Left forelimb (tissue), 1 donor: ENCODE results near the gene TPSD1.
"Not testable (repeated sequence)": the region's sequence is repeated elsewhere in the genome, so short reads cannot be mapped to it uniquely, and the experiment has no call there.

ENCODE experiments used
- DNase-seq: peaks from one replicate; pipeline ENCODE4 v3.0.0-alpha.2; 2018; ENCODE audit warnings: low spot score

TPSD1 gene

GRCh38 chr16:1241081-1241480 lies 14.8 kb upstream of the TPSD1 start:
- not testable (repeated sequence) for DNase-seq

GRCh38 chr16:1243363-1243762 lies 12.5 kb upstream of the TPSD1 start:
- not testable (repeated sequence) for DNase-seq

GRCh38 chr16:1243907-1244850 lies 11.7 kb upstream of the TPSD1 start:
- not testable (repeated sequence) for DNase-seq

- no peak for DNase-seq
Measured at GRCh38 chr16:1244881-1245280, 11.0 kb upstream of the TPSD1 start.

- DNase-seq: no peak
Measured at GRCh38 chr16:1245452-1246020, 10.3 kb upstream of the TPSD1 start.

- not testable (repeated sequence) for DNase-seq
Measured at GRCh38 chr16:1247903-1248537, 7.8 kb upstream of the TPSD1 start.

GRCh38 chr16:1249031-1249755 lies 6.7 kb upstream of the TPSD1 start:
- not testable (repeated sequence) for DNase-seq

- DNase-seq: not testable (repeated sequence)
Measured at GRCh38 chr16:1253701-1254364, 2.0 kb upstream of the TPSD1 start.

- DNase-seq: not testable (repeated sequence)
Measured at GRCh38 chr16:1254821-1255220, 1.0 kb upstream of the TPSD1 start.

- DNase-seq: not testable (repeated sequence)
Measured at GRCh38 chr16:1256296-1256873, 516 bp downstream of the TPSD1 start.

- DNase-seq: no peak
Measured at GRCh38 chr16:1256874-1257322, 1.0 kb downstream of the TPSD1 start.

- peak; percentile 55 for DNase-seq
Measured at GRCh38 chr16:1257561-1258224, 1.8 kb downstream of the TPSD1 start.

GRCh38 chr16:1258225-1258600 lies 2.3 kb downstream of the TPSD1 start:
- peak; percentile 65 for DNase-seq

- DNase-seq: no peak
Measured at GRCh38 chr16:1258906-1259759, 3.3 kb downstream of the TPSD1 start.

- DNase-seq: no peak
Measured at GRCh38 chr16:1259760-1260068, 3.8 kb downstream of the TPSD1 start.

- peak; percentile 60 for DNase-seq
Measured at GRCh38 chr16:1260101-1260680, 4.3 kb downstream of the TPSD1 start.

- peak; percentile 60 for DNase-seq
Measured at GRCh38 chr16:1261131-1261892, 5.4 kb downstream of the TPSD1 start.

- DNase-seq: no peak
Measured at GRCh38 chr16:1262210-1262845, 6.5 kb downstream of the TPSD1 start.
